Measurements from ENCODE around the gene IL21R.

The IL21R gene

GRCh38 chr16:27401768-27402568 is at the start of gene IL21R:
Gene IL21R, plus strand, starts transcription at chr16:27402174. Its CDS starts 27,898 bp downstream, at chr16:27430072.
- no peak for DNase-seq

GRCh38 chr16:27353853-27354252 is 48.1 kb upstream of the IL21R start:
- no peak for DNase-seq

- DNase-seq, result no peak
These were observed 46.4 kb upstream of the IL21R start for GRCh38 chr16:27355610-27356009.

DNA sequence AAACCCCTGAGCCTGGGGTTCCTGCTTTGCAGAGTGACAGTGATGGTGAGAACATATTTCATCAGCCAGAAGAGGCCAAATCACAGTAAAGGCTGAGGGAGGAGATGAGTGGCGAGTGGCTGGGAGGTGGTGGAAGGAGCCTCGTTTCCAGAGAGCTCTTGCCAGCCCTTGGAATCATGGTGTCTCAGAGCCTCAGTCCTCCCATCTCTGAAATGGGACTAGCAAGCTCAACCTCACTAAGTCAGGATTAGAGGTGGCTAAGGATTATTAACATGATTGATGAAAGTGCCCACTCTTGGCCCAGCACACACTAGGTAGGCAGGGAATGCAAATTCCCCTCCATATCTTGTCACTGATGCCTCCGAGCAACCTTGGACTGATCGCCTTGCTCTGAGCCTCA is 45.2 kb upstream of the IL21R start:
- no peak for DNase-seq

DNA sequence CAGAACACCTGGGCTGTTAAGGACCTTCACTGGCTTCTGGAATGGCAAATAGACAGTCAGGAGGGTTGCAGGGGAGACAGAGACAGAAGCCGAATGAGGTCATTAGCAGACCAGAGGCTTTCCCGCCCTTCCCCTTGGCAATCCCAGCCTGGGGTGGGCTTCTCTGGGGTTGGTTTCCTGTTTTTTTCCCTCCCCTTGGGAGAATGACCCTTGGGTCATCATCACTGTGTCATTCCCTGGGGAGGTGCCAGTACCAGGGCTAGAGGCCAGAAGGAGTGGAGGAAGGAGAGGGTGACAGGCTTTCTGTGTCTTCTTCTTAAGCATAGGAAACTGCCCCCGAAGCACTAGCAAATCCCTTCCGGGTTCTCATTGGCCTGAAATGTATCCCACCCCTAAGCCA is 42.9 kb upstream of the IL21R start:
- no peak for DNase-seq

- no peak for DNase-seq
These were observed 42.4 kb upstream of the IL21R start for GRCh38 chr16:27359615-27360014.

DNA sequence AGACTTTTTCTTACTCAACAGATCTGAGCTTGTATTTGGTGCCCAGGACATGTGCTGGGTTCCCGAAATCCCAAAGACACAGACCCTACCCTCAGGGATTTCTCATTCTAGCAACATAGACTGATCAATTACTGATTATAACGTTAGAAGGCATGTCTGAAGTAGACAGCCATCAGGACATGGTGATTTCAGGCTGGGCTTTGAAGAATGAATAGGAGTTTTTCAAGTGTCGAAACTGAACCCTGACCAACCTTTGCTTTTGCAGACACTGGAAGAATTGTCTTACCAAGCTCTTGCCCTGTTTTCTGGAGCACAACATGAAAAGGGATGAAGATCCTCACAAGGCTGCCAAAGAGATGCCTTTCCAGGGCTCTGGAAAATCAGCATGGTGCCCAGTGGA is 40.0 kb upstream of the IL21R start:
- no peak for DNase-seq

GRCh38 chr16:27362570-27363245 is 39.3 kb upstream of the IL21R start:
- DNase-seq, result no peak

DNA sequence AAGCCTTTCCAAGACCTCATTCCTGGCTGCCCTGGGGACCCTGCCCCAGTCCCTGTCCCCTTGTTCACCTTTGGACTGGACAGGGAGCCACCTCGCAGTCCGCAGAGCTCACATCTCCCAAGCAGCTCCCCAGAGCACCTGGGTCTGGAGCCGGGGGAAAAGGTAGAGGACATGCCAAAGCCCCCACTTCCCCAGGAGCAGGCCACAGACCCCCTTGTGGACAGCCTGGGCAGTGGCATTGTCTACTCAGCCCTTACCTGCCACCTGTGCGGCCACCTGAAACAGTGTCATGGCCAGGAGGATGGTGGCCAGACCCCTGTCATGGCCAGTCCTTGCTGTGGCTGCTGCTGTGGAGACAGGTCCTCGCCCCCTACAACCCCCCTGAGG is 38.7 kb upstream of the IL21R start:
- no peak for DNase-seq

DNA sequence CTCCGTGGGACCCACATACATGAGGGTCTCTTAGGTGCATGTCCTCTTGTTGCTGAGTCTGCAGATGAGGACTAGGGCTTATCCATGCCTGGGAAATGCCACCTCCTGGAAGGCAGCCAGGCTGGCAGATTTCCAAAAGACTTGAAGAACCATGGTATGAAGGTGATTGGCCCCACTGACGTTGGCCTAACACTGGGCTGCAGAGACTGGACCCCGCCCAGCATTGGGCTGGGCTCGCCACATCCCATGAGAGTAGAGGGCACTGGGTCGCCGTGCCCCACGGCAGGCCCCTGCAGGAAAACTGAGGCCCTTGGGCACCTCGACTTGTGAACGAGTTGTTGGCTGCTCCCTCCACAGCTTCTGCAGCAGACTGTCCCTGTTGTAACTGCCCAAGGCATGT is 38.2 kb upstream of the IL21R start:
- no peak for DNase-seq

- no peak for DNase-seq
These were observed 37.4 kb upstream of the IL21R start for GRCh38 chr16:27364493-27365141.

DNA sequence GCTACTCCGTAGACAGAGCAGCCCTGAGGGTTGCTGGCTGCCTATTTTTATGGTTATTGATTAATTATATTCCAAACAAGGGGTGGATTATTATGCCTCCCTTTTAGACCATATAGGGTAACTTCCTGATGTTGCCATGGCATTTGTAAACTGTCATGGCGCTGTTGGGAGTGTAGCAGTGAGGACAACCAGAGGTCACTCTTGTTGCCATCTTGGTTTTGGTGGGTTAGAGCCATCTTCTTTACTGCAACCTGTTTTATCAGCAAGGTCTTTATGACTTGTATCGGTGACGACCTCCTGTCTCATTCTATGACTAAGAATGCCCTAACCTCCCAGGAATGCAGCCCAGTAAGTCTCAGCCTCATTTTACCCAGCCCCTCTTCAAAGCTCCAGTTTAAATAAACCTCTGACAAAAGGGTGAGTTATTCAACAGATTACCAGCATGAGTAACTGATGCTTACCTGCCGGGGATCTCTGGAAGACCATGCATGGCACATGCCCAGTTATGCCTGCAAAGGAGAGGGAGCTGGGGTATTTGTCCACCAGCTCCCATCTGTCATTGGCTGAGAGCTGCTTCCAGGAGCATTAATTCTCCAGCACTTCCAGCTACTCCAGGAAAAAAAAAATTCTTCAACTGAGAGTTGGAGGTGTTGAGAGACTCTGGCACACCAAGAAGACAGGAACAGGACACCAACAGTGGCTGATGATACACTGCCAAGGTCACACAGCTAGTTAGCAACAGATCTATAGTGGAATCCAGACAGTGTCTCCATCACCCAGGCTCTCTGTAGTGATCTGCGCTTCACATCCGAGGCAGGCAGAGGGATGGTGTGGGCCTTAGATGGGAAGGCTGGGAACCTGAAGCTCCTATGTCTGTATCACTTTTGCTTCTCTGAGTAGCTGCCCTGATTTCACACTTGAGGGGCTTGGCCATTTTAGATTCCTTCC is 36.6 kb upstream of the IL21R start:
- DNase-seq, result no peak

GRCh38 chr16:27366687-27367460 is 35.1 kb upstream of the IL21R start:
- DNase-seq, result no peak

DNA sequence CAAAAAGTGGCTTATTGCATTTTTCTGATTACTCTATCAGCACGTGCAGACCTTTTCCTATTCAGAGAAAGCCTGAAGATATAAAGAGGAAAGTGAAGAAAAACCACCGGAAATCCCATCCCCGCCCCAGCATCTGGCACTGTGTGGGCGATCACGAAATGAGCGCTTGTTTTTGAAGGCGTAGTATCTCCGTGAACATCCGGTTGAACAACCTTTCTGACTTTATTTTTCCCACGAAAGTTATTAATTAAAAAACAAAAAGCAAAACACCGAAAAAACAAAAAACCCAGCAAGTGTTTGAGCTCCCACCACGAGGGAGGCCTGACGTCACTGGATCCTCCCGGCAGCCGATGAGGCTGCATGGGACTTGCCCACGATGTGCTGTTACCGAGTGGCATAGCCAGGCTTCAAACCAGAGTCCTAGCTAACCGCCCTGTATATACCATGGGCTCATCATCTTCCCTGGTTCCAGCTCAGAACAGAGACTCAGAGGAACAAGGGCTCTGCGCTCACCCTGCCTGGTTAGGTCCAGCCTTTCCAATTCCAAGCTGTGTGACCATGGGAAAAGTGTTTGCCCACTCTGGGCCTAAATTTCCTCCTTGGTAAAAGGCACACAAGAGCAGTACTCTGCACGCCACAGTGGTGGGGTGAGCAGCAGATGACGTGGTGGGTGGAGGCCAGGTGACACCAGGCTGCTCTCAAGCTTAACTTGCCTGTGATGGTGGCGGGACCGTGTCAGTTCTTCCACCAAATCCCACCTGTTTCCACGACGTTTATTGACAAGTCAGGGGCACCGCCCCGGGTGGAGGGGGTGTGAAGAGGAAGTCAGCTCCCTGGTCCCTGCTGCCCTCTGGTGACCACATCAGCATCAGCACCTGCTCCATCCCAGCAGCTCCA is 34.3 kb upstream of the IL21R start:
- peak; percentile 9 for DNase-seq

GRCh38 chr16:27368358-27368722 is 33.6 kb upstream of the IL21R start:
- no peak for DNase-seq

- DNase-seq, result no peak
These were observed 32.2 kb upstream of the IL21R start for GRCh38 chr16:27369806-27370205.

DNA sequence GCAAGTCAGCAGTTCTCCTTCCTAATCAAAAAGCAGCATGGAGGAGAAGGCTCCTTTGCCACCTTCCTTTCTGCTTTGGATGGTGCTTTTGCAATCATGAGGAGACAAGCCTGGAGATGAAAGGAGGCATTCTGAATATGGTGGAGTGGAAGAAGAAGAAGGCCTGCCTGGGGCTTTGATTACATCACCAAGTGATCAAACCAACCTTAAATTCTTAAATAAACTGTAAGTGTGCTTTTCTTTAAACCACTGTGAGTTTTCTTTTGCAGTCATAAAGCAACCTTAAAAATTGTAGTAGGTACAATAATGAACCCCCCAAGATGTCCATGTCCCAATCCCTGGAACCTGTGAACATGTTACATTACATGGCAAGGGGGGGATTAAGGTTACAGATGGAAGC is 31.7 kb upstream of the IL21R start:
- no peak for DNase-seq

DNA sequence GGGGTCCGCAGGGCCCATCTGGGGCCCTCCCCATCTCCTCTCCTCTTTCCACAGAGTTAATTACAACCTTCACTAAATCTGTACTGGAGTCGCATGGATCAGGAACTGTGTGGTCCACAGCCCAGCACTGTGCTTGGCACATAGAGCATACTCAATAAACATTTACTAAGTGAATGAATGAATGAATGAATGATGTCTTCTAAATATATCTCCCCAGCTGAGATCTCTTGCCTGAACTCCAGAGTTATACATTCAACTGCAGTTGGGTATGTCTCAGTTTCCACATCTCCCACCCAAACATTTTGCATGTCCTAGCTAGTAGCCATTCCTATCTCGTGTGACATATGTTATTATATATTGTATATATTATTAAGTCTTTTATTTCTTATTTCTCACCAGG is 28.7 kb upstream of the IL21R start:
- DNase-seq, result no peak

DNA sequence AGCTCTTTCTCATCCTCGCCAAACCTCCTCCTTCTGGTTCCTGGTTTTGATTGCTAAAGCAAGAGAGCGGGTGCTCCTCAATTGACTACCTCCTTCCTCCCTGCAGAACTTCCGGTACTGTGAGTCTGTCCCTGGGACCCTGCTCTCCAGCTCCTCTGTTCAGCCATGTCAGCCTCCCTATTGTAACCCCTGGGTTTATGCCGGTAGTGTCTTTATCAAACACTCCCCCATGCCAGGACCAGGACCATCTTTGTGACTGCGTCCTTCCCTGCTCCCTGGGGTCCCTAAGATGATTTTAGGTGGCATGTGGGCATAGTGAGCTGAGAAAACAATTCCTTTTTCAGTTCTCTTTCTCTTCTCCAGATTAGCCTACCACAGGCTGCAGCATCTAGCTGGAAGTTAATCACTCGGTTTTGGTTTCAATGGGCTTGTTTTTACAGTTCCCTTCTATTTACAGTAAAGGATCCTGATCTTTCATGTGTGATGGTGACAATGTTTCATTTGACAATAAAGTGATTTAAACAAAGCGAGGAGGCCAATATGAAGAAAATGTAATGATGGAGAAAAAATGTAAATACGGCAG is 27.7 kb upstream of the IL21R start:
- no peak for DNase-seq

GRCh38 chr16:27374804-27375425 is 27.1 kb upstream of the IL21R start:
- DNase-seq, result no peak
